ENCODE data around the gene FBXL16. TPM values are rescaled to one million over a fixed set of nuclear protein-coding genes. Genes with fewer than 3 reads are reported as not detected.

FBXL16 gene
- total and polyA plus RNA-seq, 9 of the 15 experiments (the other 6 are each of a cell fraction or from before 2014, with no cell fraction given): 0.21 to 8.2 (median 1.7) TPM

- TF ChIP-seq ZNF592 (IDR thresholded peaks at IDR 0.05) (no peak), BDP1 (IDR thresholded peaks at IDR 0.05; ENCODE audit: insufficient read depth, insufficient read length) (no peak), ZNF354B (CRISPR knock-in tag; IDR thresholded peaks at IDR 0.05) (no peak), BCL6 (CRISPR knock-in tag; IDR thresholded peaks at IDR 0.05) (no peak), HES1 (IDR thresholded peaks at IDR 0.05; ENCODE audit: low read depth) (no peak), TRIM25 (IDR thresholded peaks at IDR 0.05; ENCODE audit: borderline replicate concordance) (no peak), NFIC (IDR thresholded peaks at IDR 0.05) (peak; percentile 82), GATAD2A (IDR thresholded peaks at IDR 0.05) (no peak), ZNF134 (CRISPR knock-in tag; conservative IDR thresholded peaks at IDR 0.05) (no peak), ZNF766 (CRISPR knock-in tag; conservative IDR thresholded peaks at IDR 0.05) (no peak), ETV1 (tag; conservative IDR thresholded peaks at IDR 0.05; ENCODE audit: low read depth) (no peak), NBN (IDR thresholded peaks at IDR 0.05; ENCODE audit: low read depth) (no peak), SRSF7 (optimal IDR thresholded peaks at IDR 0.05; ENCODE audit: low read depth, low read length) (no peak), ZC3H4 (CRISPR knock-in tag; IDR thresholded peaks at IDR 0.05; ENCODE audit: borderline replicate concordance) (no peak), NFATC3 (IDR thresholded peaks at IDR 0.05) (no peak), HMGXB4 (CRISPR knock-in tag; IDR thresholded peaks at IDR 0.05) (no peak), KLF16 (IDR thresholded peaks at IDR 0.05) (no peak), ZBTB8A (IDR thresholded peaks at IDR 0.05; ENCODE audit: partially characterized antibody) (no peak)
- TF ChIP-seq, protein P1, sequence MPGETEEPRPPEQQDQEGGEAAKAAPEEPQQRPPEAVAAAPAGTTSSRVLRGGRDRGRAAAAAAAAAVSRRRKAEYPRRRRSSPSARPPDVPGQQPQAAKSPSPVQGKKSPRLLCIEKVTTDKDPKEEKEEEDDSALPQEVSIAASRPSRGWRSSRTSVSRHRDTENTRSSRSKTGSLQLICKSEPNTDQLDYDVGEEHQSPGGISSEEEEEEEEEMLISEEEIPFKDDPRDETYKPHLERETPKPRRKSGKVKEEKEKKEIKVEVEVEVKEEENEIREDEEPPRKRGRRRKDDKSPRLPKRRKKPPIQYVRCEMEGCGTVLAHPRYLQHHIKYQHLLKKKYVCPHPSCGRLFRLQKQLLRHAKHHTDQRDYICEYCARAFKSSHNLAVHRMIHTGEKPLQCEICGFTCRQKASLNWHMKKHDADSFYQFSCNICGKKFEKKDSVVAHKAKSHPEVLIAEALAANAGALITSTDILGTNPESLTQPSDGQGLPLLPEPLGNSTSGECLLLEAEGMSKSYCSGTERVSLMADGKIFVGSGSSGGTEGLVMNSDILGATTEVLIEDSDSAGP (CRISPR knock-in tag; IDR thresholded peaks at IDR 0.05): no peak
Measured at GRCh38 chr16:660459-661183, 45.0 kb downstream of the FBXL16 start (continued).

All from K562 (cell line).